ENCODE measurements around the gene QSOX2. TPM values are rescaled to one million over a fixed set of nuclear protein-coding genes. Genes with fewer than 3 reads are reported as not detected.

The QSOX2 gene
- total RNA-seq, 8 experiments from 2014 or later, result 10.3 to 17.8 (median 15.1) TPM

GRCh38 chr9:136225366-136225747 lies 20.3 kb downstream of the QSOX2 start:
- ATAC-seq (replicated peaks in 6 of 8), result no peak
- 64 to 100% (median 79%) methylated on average over 1 to 11 of the region's 19 CpGs; no CpG with 5 or more reads in 3 of the 10 experiments for WGBS, 10 experiments

GRCh38 chr9:136223871-136224640 lies 21.6 kb downstream of the QSOX2 start:
- Histone ChIP-seq H3K4me3 (no peak overlapping the region), H3K4me1 (replicated peaks in 1 of 2) (peaks cover 33 to 45% of the 10 kb centered on the region in 2 donors), H3K27ac (no peak overlapping the region)
- WGBS, 10 experiments, result 71 to 100% (median 97%) methylated on average over 1 to 16 of the region's 30 CpGs; no CpG with 5 or more reads in 3 of the 10 experiments
- ATAC-seq (replicated peaks in 6 of 8), result no peak
- in situ Hi-C loops (cut with MboI; ENCODE audit: low pct_unique_long_range_greater_than_20kb in 2 of 9, low sequenced_read_pairs in 9 of 9, unreplicated experiment in 9 of 9), result no loop called here

More at GRCh38 chr9:136225366-136225747, 20.3 kb downstream of the QSOX2 start:
- in situ Hi-C loops (cut with MboI; ENCODE audit: low pct_unique_long_range_greater_than_20kb in 2 of 9, low sequenced_read_pairs in 9 of 9, unreplicated experiment in 9 of 9), result no loop called here
- Histone ChIP-seq H3K4me1 (replicated peaks in 1 of 2) (peaks cover 37 to 48% of the 10 kb centered on the region in 2 donors), H3K27ac (no peak overlapping the region), H3K4me3 (no peak overlapping the region)

GRCh38 chr9:136222906-136223285 lies 22.7 kb downstream of the QSOX2 start:
- Histone ChIP-seq H3K4me3 (no peak overlapping the region), H3K4me1 (replicated peaks in 1 of 2) (peaks cover 23 to 33% of the 10 kb centered on the region in 2 donors), H3K27ac (no peak overlapping the region)
- in situ Hi-C loops (cut with MboI; ENCODE audit: low pct_unique_long_range_greater_than_20kb in 2 of 9, low sequenced_read_pairs in 9 of 9, unreplicated experiment in 9 of 9), result no loop called here
- 80 to 100% (median 90%) methylated on average over 2 to 5 of the region's 13 CpGs; no CpG with 5 or more reads in 2 of the 10 experiments for WGBS, 10 experiments
- ATAC-seq (replicated peaks in 6 of 8), result no peak

- WGBS, 10 experiments, result 86 to 100% (median 93%) methylated on average over 1 to 17 of the region's 38 CpGs; no CpG with 5 or more reads in 1 of the 10 experiments
- Histone ChIP-seq H3K4me3 (no peak overlapping the region), H3K4me1 (replicated peaks in 1 of 2) (peaks cover 23 to 27% of the 10 kb centered on the region in 2 donors), H3K27ac (no peak overlapping the region)
- in situ Hi-C loops (cut with MboI; ENCODE audit: low pct_unique_long_range_greater_than_20kb in 2 of 9, low sequenced_read_pairs in 9 of 9, unreplicated experiment in 9 of 9), result no loop called here
- no peak for ATAC-seq (replicated peaks in 6 of 8)
These were observed 23.3 kb downstream of the QSOX2 start for GRCh38 chr9:136222166-136222905.

GRCh38 chr9:136220017-136220729 lies 25.4 kb downstream of the QSOX2 start:
- WGBS, 10 experiments, result 53 to 100% (median 80%) methylated on average over 1 to 8 of the region's 15 CpGs; no CpG with 5 or more reads in 1 of the 10 experiments
- Histone ChIP-seq H3K4me1 (replicated peaks in 1 of 2) (peaks cover 4 to 6% of the 10 kb centered on the region in 2 donors), H3K27ac (no peak overlapping the region), H3K4me3 (no peak overlapping the region)
- ATAC-seq (replicated peaks in 6 of 8), result no peak
- in situ Hi-C loops (cut with MboI; ENCODE audit: low pct_unique_long_range_greater_than_20kb in 2 of 9, low sequenced_read_pairs in 9 of 9, unreplicated experiment in 9 of 9), result no loop called here

- H3K4me3 ChIP-seq, result no peak overlapping the region
- in situ Hi-C loops (cut with MboI; ENCODE audit: low pct_unique_long_range_greater_than_20kb in 2 of 9, low sequenced_read_pairs in 9 of 9, unreplicated experiment in 9 of 9), result no loop called here
- no peaks in the 10 kb centered on the region for H3K4me1 ChIP-seq (replicated peaks in 1 of 2)
- H3K27ac ChIP-seq, result no peak overlapping the region
- 86 to 100% (median 100%) methylated on average over 1 to 5 of the region's 13 CpGs; no CpG with 5 or more reads in 7 of the 10 experiments for WGBS, 10 experiments
- peak in 3 of 8 experiments; percentile 91 to 97 (median 97) for ATAC-seq (replicated peaks in 6 of 8)
These were observed 26.3 kb downstream of the QSOX2 start for GRCh38 chr9:136219276-136219675.

GRCh38 chr9:136218673-136219072 lies 26.9 kb downstream of the QSOX2 start:
- Histone ChIP-seq H3K4me1 (replicated peaks in 1 of 2) (no peaks in the 10 kb centered on the region), H3K27ac (no peak overlapping the region), H3K4me3 (no peak overlapping the region)
- WGBS, 10 experiments, result 87 to 100% (median 91%) methylated on average over 3 to 14 of the region's 15 CpGs; no CpG with 5 or more reads in 5 of the 10 experiments
- no peak for ATAC-seq (replicated peaks in 6 of 8)
- in situ Hi-C loops (cut with MboI; ENCODE audit: low pct_unique_long_range_greater_than_20kb in 2 of 9, low sequenced_read_pairs in 9 of 9, unreplicated experiment in 9 of 9), result no loop called here

- no peak for ATAC-seq (replicated peaks in 6 of 8)
- H3K4me3 ChIP-seq, result no peak overlapping the region
- no peak overlapping the region for H3K27ac ChIP-seq
- WGBS, 10 experiments, result 96% methylated on average over 5 of the region's 16 CpGs; no CpG with 5 or more reads in 9 of the 10 experiments
- in situ Hi-C loops (cut with MboI; ENCODE audit: low pct_unique_long_range_greater_than_20kb in 2 of 9, low sequenced_read_pairs in 9 of 9, unreplicated experiment in 9 of 9), result no loop called here
- no peaks in the 10 kb centered on the region for H3K4me1 ChIP-seq (replicated peaks in 1 of 2)
These were observed 27.3 kb downstream of the QSOX2 start for GRCh38 chr9:136218271-136218670.

GRCh38 chr9:136216541-136217244 lies 28.9 kb downstream of the QSOX2 start:
- peak in 4 of 8 experiments; percentile 26 to 84 (median 60) for ATAC-seq (replicated peaks in 6 of 8)
- Histone ChIP-seq H3K4me1 (replicated peaks in 1 of 2) (peaks cover 8 to 11% of the 10 kb centered on the region in 2 donors), H3K4me3 (no peak overlapping the region), H3K27ac (no peak overlapping the region)
- 85 to 95% (median 91%) methylated on average over 3 to 15 of the region's 37 CpGs; no CpG with 5 or more reads in 6 of the 10 experiments for WGBS, 10 experiments
- in situ Hi-C loops (cut with MboI; ENCODE audit: low pct_unique_long_range_greater_than_20kb in 2 of 9, low sequenced_read_pairs in 9 of 9, unreplicated experiment in 9 of 9), result no loop called here

- no peak for ATAC-seq (replicated peaks in 6 of 8)
- in situ Hi-C loops (cut with MboI; ENCODE audit: low pct_unique_long_range_greater_than_20kb in 2 of 9, low sequenced_read_pairs in 9 of 9, unreplicated experiment in 9 of 9), result no loop called here
- H3K4me3 ChIP-seq, result no peak overlapping the region
- no peak overlapping the region for H3K27ac ChIP-seq
- 90 to 100% (median 100%) methylated on average over 1 to 8 of the region's 9 CpGs; no CpG with 5 or more reads in 2 of the 10 experiments for WGBS, 10 experiments
- peaks cover 8 to 11% of the 10 kb centered on the region in 2 donors for H3K4me1 ChIP-seq (replicated peaks in 1 of 2)
These were observed 31.9 kb downstream of the QSOX2 start for GRCh38 chr9:136213733-136214132.

GRCh38 chr9:136212345-136212950 lies 33.2 kb downstream of the QSOX2 start:
- Histone ChIP-seq H3K27ac (peak overlapping the region in 1 of 2 donors; percentile 52), H3K4me1 (replicated peaks in 1 of 2) (peaks cover 11% of the 10 kb centered on the region in 2 donors), H3K4me3 (no peak overlapping the region)
- peak in 2 of 8 experiments; percentile 18 to 22 for ATAC-seq (replicated peaks in 6 of 8)
- in situ Hi-C loops (cut with MboI; ENCODE audit: low pct_unique_long_range_greater_than_20kb in 2 of 9, low sequenced_read_pairs in 9 of 9, unreplicated experiment in 9 of 9), result no loop called here
- WGBS, 10 experiments, result 80 to 100% (median 86%) methylated on average over 1 to 11 of the region's 28 CpGs; no CpG with 5 or more reads in 4 of the 10 experiments
